GM12892 (cell line): ENCODE data around the gene WDR18.

Source experiments
- POLR2A ChIP-seq: IDR thresholded peaks from 2 replicates; pipeline ENCODE4 v1.6.1; 2011; ENCODE audit warnings: low read depth, low read length, control low read depth
- POLR2AphosphoS5 ChIP-seq: IDR thresholded peaks from 2 replicates; pipeline ENCODE4 v1.6.1; 2011; ENCODE audit warnings: low read depth, low read length, control low read depth
- TAF1 ChIP-seq: IDR thresholded peaks from 2 replicates; pipeline ENCODE4 v1.6.1; 2011; ENCODE audit warnings: low read depth, mild to moderate bottlenecking, control low read depth, low read length, borderline replicate concordance

DNA sequence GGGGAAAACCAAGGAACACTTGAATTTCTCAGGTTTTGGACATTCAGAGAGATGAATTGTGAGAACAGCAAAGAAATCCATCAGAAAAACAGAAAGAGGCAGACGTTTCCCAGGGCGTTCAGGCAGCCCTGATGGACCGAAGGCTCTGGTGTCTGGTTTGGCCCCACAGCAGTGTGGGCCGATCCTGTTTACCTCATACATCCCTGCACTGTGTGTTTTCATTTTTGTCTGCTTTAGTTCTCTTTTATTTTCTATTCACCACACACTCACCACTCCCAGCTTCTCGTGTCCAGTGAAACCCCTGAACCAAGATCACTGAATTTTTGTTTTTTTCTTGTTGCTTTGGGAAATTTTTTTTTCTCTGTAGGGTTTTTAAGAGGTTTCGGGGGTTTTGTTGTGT, 11.9 kb upstream of the WDR18 start:
- TF ChIP-seq POLR2A, result no peak
- no peak for TF ChIP-seq POLR2AphosphoS5
- TF ChIP-seq TAF1, result no peak
